IPS DF 19.7 (cell line): Measurements from ENCODE around the gene FTO.
"Not testable (repeated sequence)": the region's sequence is repeated elsewhere in the genome, so short reads cannot be mapped to it uniquely, and the experiment has no call there.

Experiments
- DNase-seq: peaks from one replicate; pipeline ENCODE4 v3.0.0-alpha.2; 2013; ENCODE audit warnings: low read depth, low spot score

Gene FTO

DNA sequence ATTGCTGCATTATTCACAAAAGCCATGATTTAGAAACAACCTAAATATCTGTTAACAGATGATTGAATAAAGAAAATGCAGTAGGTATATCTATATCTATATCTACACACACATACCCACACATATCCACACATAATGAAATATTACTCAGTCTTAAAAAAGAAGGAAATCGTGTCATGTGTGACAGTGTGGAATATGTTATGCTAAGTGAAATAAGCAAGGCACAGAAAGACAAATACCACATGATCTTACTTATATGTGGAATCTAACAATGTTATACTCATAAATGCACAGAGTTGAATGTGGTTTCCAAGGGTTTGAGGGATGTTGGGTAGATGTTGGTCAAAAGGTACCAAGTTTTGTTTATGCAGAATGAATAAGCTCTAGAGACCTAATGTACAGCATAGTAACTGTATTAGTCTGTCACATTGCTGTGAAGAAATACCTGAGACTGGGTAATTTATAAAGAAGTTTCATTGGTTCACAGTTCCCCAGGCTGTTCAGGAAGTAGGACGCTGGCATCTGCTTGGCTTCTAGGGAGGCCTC lies 156.1 kb downstream of the FTO start:
- no peak for DNase-seq

DNA sequence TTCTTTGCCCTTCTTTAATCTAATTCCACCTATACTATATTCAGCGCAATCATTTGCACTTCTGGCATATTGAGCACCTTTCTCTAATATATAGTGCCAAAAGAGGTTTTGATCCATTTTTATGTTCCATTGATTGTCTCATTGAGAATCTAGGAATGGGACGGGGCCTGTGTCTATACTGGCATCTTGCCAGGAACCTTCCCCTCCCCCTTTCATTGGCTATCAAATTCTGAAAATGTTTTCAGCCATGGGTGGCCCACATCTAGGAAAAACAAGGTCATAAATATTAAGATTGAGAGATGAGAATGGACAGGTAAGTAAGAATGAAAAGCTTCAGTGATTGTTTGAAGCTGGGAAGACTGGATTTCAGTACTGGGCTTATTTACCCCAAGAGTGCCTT lies 159.9 kb downstream of the FTO start:
- DNase-seq, result no peak

DNA sequence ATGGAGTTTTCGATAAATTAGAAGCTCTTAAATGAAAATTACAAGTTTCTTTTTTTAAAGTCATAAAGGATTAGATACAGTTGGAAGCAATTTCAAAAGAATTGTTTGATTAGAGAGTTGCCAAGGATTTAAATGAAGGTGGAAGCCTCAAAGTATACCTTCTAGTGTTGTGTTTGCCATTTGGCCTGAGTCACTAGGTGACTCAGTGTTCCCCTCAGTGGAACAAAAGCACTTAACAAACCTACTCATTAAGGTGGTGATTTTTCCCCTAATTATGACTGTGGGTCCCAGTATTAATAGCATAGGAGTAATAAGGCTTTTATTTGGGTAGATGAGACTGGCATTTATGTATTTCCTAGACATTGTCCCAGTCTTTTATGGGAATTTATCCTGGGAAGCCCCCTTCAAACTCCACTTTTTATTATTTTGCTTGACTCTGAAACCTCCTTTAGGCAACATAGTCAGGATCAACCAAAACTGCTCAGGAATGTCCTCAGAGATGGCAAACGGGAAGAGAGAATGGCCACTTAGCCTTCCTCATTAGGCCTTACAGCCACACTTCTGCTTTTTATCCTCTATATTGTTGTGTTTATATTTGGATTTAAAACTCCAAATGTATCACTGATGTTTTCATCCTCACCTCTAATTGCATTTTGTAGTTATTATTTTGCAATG lies 161.0 kb downstream of the FTO start:
- DNase-seq, result no peak

GRCh38 chr16:53865494-53865863 lies 161.5 kb downstream of the FTO start:
- DNase-seq, result peak; percentile 30

DNA sequence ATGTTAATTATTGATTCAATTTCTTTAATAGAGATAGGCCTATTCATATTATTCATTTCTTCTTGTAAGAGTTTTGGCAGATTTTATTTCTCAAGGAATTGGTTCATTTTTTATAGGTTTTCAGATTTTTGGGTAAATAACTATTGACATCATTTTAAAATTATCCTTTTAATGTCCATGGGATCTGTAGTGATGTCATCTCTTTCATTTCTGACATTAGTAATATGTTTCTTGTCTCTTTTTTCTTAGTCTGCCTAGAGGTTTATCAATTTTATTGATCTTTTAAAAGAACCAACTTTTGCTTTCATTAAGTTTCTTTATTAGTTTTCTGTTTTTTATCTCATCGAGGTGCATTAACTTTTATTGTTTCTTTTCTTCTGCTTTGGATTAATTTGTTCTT lies 162.6 kb downstream of the FTO start:
- DNase-seq, result no peak

- no peak for DNase-seq
These were observed 166.9 kb downstream of the FTO start for GRCh38 chr16:53870831-53871230.

GRCh38 chr16:53872248-53873221 lies 168.6 kb downstream of the FTO start:
- no peak for DNase-seq

- no peak for DNase-seq
These were observed 172.9 kb downstream of the FTO start for GRCh38 chr16:53876811-53877210.

- no peak for DNase-seq
These were observed 174.3 kb downstream of the FTO start for GRCh38 chr16:53878216-53878615.

- no peak for DNase-seq
These were observed 177.4 kb downstream of the FTO start for GRCh38 chr16:53881371-53881770.

DNA sequence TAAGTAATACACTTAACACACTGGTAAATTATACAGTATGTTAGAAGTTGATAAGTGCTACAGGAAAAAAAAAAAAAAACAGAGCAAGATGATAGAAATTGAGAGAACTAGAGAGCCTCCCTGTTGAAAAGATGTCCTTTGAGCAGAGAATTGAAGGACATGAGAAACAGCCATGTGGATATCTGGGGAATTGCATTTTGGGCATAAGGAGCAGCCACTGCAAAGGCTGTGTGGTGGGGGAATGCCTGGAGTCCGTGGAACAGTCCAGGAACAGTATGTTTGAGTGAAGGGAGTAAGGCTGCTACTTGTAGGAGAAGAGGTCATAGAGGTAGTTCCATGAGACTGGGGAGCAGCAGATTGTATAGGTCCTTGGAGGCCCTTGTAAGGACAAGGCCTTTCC lies 178.4 kb downstream of the FTO start:
- no peak for DNase-seq

- DNase-seq, result no peak
These were observed 180.8 kb downstream of the FTO start for GRCh38 chr16:53884748-53885147.

GRCh38 chr16:53886482-53887378 lies 182.8 kb downstream of the FTO start:
- DNase-seq, result no peak

DNA sequence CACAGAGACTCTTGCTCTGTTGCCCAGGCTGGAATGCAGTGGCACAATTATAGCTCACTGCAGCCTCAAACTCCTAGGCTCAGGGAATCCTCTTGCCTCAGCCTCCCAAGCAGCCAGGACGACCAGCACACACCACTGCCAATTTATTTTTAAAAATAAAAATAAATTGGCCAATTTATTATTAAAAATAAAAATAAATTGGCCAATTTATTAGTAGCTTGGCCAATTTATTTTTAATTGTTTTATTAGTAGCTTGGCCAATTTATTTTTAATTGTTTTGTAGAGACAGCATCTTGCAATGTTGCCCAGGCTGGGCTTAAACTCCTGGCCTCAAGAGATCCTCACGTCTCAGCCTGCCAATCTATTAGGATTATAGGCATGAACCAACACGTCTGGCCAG lies 184.3 kb downstream of the FTO start:
- DNase-seq, result no peak

GRCh38 chr16:53890877-53891276 lies 186.9 kb downstream of the FTO start:
- DNase-seq, result not testable (repeated sequence)

DNA sequence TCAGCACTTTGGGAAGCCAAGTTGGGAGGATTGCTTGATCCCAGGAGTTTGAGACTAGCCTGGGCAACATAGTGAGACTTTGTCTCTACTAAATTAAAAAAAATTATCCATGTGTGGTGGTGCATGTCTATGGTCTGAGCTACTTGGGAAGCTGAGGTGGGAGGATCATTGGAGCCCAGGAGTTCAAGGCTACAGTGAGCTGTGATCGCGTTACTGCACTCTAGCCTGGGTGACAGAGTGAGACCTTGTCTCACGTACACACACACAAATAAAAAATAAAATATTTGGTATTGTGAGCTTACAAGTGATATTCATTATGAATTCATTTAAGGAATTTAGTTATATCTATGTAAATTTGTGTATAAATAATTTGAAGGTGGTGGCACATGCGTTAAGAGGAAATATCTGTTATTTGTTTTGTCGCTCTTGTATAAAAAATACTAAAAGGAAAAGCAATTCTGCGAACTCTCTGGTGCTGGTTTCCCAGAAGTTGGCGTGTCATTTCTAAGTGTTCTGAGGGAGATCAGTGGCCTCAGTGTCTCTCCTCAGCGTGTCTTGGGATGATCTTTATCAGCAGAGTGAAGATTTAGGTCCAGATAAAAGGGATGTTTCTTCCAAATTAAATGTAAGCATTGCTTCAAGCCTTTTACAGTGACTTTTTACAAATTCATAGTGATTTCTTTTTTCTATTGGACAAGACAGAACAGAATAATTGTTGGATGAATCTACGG lies 187.6 kb downstream of the FTO start:
- DNase-seq, result no peak

GRCh38 chr16:53892155-53892554 lies 188.2 kb downstream of the FTO start:
- DNase-seq, result no peak

DNA sequence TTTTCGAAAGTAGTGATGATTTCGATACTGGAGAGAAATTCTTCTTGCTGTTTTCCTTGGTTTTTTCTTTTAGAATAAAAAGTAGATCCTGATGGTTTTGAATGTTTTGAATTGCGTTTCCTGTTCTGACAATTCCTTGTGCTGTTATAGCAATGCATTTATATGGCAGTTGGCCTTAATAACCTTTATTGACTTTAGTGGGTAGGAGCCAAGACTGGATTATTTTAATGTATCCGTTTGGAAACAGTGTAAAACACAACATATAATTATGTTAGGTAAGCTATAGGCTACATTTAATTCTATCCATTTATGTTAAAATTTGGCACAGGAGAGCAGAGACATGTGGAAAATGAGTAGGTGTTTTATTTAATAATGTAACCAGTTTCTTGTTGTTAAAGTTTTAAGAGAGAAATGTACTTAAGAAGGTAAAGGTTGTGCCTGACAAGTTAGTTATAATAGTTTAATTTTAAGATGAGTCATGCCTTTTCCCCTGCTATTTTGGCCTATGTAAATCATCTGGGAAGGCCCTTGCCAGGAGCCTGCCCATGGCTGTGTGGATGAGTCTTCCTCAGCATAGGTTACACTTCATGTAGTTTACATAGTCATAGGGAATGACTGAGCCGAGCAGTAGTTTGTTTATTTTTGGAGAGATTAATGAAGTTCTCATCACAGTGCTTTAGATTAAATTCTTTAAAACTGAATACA lies 189.9 kb downstream of the FTO start:
- DNase-seq, result no peak

DNA sequence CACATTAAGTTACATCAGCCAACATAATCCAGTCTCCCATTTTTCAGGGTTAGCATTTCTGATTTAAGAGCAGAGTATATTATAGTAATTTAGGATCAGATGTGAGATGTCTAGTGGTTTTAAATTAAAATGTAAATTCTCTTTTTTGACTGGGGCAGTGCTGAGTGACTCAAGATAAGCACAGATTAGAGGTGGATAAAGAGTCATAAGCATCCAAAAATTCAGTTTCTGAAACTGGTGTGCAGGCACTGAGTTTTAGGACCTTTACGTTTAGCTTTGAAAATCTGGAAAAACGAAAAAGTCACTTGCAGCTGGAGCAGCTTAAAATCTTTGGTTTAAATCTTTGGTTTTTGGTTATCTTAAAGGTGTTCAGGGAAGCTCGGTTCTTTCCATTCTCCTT lies 190.7 kb downstream of the FTO start:
- DNase-seq, result no peak

DNA sequence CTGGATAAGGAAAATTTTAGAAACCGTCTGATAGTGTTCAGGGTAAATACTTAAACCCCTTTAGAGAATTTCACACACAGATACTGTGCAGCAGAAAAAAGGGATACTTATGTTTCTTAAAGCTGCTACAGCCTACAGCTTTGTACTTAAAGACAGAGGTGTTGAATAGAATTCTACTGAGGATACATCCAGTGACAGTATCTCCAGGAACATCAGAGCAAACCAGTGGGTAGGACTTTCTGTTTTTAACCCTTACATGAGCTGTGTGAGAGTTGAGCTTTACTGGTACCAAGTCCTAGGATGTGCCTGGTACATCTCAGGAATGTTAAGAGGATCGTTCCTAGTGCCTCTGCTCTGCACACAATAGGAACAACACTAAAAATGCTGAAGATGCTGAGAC lies 191.5 kb downstream of the FTO start:
- no peak for DNase-seq
